ENCODE results near the gene TBC1D5. TPM values are rescaled to one million over a fixed set of nuclear protein-coding genes. Genes with fewer than 3 reads are reported as not detected.
A peak's percentile ranks its signal among the peaks of the same experiment; 100 is the strongest.
"Not testable (repeated sequence)": the region's sequence is repeated elsewhere in the genome, so short reads cannot be mapped to it uniquely, and the experiment has no call there.

The TBC1D5 gene
- polyA plus RNA-seq, 5 donors, result 36.0 to 55.2 (median 54.0) TPM

GRCh38 chr3:17752436-17752835 is 10.0 kb upstream of the TBC1D5 start:
- no peak for DNase-seq

DNA sequence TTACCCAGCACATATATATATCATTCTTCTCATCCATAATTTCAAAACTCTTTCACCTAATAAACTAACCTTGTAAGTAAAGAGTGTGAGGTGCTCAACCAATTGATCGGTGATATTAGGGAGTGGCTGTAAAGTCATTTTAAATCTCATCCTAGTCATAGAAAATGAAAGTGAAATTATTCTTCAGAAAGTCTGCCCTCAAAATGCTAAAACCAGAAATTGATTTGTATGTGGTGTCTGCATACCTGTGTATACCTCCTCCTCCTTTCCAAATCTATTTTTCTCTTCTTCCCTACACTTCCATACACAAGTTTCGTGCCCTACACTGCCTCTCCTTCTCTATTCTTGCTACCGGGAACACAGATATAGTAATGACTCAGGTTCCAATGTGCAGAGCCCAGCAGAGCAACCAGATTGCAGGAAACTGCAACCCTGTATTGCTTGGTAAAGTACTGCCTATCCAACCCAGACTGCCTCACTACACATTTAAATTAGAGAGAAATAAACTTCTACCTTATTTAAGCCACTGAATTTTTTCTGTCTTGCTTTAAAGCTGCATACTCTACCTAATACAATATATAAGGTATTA is 7.4 kb upstream of the TBC1D5 start:
- no peak for DNase-seq

DNA sequence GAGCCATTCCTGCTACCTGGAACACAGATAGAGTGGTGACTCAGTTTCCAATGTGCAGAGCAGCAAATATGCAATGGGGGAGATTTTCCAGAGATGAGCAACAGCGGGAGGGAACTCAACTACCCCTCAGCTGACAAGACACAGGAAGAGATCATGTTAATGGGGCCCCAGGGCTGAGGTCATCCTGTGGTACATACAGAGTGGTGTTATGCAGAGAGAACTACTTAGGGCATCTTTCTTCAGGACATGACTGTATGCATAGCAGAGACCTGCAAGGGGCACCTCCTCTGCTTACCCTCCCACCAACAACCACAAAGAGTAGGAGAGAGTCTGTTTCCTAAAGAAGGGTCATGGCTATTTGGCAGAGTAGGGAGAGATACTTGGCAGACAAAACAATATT is 6.8 kb upstream of the TBC1D5 start:
- no peak for DNase-seq

GRCh38 chr3:17747890-17748247 is 5.4 kb upstream of the TBC1D5 start:
- DNase-seq, result no peak

DNA sequence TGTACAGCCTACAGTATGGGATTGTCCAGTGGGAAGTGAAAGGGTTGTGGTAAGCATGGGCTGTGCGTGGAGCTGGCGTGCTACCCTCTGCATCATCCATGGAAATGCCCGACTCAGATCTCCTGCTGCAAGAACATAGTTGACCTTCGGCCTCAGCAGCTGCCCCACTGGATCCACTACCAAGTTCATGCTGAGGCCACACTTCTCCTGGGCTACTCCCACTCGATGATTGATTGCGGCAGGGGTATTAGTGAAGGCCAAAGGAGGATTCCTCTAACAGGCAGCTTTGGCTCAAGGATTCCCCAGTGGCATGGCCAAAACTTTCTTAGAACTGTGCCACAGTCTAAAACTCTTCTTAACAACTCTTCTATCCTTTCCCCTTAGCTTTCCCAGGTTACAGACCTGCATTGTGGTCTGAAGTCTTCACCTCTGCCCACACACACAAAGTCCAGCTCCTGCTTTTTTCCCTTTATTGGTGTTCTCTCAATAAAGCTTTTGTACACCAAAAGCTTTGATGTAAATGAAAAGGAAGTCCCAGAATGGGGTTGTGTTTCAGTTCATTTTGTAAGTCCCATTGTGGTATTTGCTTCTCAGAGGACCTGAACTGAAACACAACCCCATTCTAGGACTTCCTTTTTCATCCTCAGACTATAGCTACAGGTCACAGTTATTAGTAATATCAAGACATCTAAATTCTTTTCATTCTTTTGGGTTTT is 4.9 kb upstream of the TBC1D5 start:
- no peak for DNase-seq

DNA sequence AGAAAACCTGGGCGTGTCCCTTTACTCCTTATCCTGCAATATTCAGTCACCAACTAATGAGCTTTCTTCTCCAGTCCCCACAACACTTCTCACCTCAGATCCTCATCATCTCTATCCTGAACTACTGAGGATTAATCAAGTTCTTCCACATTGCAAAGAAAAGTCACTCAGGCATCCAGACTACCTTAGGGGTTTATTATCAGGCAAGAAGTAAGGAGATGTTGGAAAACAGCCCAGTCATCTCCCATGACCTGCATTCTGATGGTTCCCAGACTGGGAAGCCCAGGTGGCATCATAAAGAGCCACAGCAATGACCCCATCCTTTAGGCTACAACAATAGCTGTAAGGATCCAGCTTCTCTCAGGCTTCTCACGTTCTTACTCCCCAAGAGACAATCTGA is 3.5 kb upstream of the TBC1D5 start:
- no peak for DNase-seq

DNA sequence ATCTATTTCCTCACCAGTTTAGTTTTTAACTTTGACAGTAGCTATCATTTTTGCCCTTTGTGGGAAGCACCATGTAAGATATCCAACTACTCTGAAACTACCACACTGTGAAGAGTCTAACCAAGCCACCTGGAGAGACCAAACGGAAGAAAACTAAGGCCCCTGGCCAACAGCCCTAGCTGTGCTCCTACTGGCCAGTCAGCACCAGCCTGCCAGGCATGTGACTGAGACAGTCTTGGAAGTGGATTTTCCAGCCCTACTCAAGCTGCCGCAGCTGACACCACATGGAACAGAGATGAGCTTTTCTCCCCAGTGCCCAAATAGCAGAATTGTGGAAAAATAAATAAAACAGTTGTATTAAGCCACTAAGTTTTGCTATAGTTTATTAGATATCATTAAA is 2.9 kb upstream of the TBC1D5 start:
- no peak for DNase-seq

- no peak for DNase-seq
These were observed 2.3 kb upstream of the TBC1D5 start for GRCh38 chr3:17744693-17745092.

- DNase-seq, result no peak
These were observed 1.2 kb upstream of the TBC1D5 start for GRCh38 chr3:17743658-17743995.

- DNase-seq, result no peak
These were observed 638 bp upstream of the TBC1D5 start for GRCh38 chr3:17742880-17743657.

GRCh38 chr3:17741621-17742101 is 770 bp downstream of the TBC1D5 start:
- DNase-seq, result peak; percentile 67 to 77

DNA sequence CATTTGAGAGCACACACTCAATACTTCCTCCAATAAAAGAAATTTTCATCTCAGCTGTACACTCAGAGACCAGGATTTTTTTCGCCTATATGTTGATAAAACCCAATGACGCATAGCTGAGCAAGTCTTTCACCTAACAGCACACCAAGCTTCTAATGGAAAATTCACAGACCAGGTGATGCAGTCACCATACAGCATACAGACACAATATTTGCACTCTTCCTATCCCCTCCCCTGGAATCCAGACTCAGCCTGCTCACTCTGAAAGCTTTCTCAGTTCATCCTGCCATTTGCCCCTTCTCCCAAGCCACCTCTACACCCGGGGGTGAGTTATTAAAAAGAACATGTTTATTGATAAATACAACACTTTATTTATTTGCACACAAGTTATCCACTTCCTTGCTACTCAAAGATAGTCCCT is 1.7 kb downstream of the TBC1D5 start:
- peak; percentile 23 to 29 for DNase-seq

- DNase-seq, result no peak
These were observed 3.5 kb downstream of the TBC1D5 start for GRCh38 chr3:17738921-17739320.

- no peak for DNase-seq
These were observed 4.2 kb downstream of the TBC1D5 start for GRCh38 chr3:17738219-17738618.

DNA sequence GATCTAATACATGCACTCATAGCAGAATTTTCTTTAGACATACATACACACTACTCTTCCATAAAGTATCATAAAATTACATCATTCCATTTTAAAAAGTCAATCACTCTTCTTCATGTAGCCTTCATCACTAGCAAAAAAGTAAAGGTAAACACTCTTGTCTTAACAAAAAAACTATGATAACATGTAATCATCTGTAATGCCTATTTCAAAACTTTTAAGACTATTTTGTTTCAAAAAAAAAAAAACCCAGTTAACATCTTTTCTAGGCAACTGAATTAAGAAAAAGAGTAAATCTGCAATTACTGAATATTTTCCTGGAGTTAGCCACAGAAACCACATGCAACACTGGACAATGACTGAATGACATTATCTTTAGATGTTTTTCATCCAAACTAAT is 4.8 kb downstream of the TBC1D5 start:
- DNase-seq, result no peak

- DNase-seq, result not testable (repeated sequence)
These were observed 7.1 kb downstream of the TBC1D5 start for GRCh38 chr3:17735362-17735761.

- DNase-seq, result no peak
These were observed 8.7 kb downstream of the TBC1D5 start for GRCh38 chr3:17733768-17734167.

GRCh38 chr3:17733215-17733614 is 9.2 kb downstream of the TBC1D5 start:
- DNase-seq, result no peak

DNA sequence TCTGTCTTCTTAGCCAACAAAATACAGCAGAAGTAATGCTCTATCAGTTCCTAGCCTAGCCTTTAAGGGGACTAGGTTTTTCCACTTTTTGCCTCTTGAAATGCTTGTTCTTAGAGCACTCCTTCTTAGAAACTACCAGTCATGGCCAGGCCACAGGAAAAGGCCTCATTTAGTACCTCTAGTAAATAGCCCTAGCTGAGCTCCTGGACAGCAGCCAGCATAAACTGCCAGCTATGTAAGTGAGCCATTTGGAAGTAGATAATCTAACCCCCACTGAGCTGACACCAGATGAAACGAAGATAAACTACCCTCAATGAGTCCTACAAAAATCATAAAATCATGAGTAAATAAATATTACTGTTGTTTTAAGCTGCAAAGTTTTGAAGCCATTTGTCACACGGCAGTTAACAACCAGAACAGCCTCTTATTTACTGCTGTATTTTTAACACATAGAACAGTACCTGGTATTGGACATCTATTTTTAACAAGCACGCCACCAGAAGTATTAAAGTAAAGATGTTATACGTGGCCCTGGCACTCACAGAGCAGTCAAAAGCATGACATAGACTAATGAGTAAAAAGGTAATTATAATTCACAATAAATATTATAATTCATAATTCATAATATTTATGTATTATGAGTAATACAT is 12.0 kb downstream of the TBC1D5 start:
- no peak for DNase-seq

DNA sequence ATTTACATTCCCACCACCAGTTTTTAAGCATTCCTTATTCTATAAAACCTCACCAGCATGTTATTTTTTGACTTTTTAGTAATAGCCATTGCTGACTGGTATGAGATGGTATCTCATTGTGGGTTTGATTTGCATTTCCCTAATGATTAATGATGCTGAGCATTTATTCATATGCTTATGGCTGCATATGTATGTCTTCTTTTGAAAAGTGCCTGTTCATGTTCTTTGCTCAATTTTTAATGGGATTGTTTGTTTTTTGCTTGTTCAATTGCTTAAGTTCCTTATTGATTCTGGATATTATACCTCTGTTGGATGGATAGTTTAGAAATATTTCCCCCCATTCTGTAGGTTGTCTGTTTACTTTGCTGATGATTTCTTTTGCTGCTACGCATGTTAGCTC is 16.1 kb downstream of the TBC1D5 start:
- DNase-seq, result no peak

DNA sequence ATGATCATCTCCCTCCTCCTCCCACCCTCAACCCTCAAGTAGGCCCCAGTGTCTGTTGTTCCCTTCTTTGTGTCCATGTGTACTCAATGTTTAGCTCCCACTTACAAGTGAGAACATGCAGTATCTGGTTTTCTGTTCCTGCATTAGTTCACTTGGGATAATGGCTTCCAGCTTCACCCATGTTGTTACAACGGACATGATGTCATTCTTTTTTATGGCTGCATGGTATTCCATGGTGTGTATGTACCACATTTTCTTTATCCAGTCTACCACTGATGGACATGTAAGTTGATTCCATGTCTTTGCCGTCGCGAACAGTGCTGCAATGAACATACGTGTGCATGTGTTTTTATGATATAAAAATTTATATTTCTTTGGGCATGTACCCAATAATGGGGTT is 16.6 kb downstream of the TBC1D5 start:
- not testable (repeated sequence) for DNase-seq

GRCh38 chr3:17724948-17725347 is 17.5 kb downstream of the TBC1D5 start:
- no peak for DNase-seq

GRCh38 chr3:17724122-17724521 is 18.3 kb downstream of the TBC1D5 start:
- DNase-seq, result no peak

All from right lung (tissue), 5 donors.